ENCODE data around the gene NFIB. TPM values are rescaled to one million over a fixed set of nuclear protein-coding genes. Genes with fewer than 3 reads are reported as not detected.
A peak's percentile ranks its signal among the peaks of the same experiment; 100 is the strongest.

The NFIB gene
- total RNA-seq, 1 donor: 12.1 TPM

- no peak overlapping the region for H3K4me3 ChIP-seq (ENCODE audit: low read depth, low read length)
- TF ChIP-seq, protein P1, sequence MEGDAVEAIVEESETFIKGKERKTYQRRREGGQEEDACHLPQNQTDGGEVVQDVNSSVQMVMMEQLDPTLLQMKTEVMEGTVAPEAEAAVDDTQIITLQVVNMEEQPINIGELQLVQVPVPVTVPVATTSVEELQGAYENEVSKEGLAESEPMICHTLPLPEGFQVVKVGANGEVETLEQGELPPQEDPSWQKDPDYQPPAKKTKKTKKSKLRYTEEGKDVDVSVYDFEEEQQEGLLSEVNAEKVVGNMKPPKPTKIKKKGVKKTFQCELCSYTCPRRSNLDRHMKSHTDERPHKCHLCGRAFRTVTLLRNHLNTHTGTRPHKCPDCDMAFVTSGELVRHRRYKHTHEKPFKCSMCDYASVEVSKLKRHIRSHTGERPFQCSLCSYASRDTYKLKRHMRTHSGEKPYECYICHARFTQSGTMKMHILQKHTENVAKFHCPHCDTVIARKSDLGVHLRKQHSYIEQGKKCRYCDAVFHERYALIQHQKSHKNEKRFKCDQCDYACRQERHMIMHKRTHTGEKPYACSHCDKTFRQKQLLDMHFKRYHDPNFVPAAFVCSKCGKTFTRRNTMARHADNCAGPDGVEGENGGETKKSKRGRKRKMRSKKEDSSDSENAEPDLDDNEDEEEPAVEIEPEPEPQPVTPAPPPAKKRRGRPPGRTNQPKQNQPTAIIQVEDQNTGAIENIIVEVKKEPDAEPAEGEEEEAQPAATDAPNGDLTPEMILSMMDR (IDR thresholded peaks at IDR 0.05; ENCODE audit: insufficient read depth, low read depth, low read length): no peak
- no peak for DNase-seq (ENCODE audit: low read depth)
These were observed 101.1 kb downstream of the NFIB start for GRCh38 chr9:14212697-14213420.

DNA sequence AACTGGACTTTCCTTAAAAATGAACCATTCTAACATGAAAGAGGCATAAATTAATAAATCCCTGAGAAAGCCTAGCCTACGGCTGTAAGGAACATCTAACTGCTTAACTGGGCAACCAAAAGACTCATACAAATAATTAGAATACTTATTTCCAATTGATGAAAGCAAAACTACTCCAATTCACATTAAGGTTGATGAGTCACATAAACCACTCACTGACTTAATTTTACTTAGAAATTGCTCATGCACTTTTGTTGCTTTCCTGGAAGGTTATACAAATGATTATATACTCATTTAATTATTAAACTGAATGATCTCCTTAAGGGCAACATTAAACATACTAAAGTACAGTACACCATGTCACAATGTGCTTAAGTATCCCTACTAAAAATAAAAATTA, 101.9 kb downstream of the NFIB start:
- H3K4me3 ChIP-seq (ENCODE audit: low read depth, low read length): no peak overlapping the region
- no peak for DNase-seq (ENCODE audit: low read depth)
- TF ChIP-seq, protein P1 (IDR thresholded peaks at IDR 0.05; ENCODE audit: insufficient read depth, low read depth, low read length): no peak

- DNase-seq (ENCODE audit: low read depth): no peak
- TF ChIP-seq, protein P1 (IDR thresholded peaks at IDR 0.05; ENCODE audit: insufficient read depth, low read depth, low read length): no peak
- H3K4me3 ChIP-seq (ENCODE audit: low read depth, low read length): no peak overlapping the region
These were observed 102.4 kb downstream of the NFIB start for GRCh38 chr9:14211564-14211963.

DNA sequence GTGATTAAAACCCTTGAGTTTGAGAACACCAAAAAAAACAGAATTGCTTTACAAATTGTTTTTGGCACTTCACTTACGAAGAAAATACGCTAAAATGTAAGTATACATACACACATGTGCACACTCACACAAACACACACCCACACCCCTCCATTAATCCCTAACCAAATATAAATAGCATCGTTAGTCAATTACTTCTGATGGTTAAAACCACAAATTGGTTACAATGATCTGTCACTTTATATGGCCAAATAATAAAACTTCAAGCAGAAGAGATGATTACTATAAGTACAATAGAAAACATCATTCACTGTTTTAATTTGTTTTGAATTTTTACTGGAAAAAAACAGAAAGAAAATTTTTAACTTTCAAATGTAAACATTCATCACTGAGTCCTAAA, 103.5 kb downstream of the NFIB start:
- no peak for DNase-seq (ENCODE audit: low read depth)
- TF ChIP-seq, protein P1 (IDR thresholded peaks at IDR 0.05; ENCODE audit: insufficient read depth, low read depth, low read length): no peak

GRCh38 chr9:14209399-14210345, 104.3 kb downstream of the NFIB start:
- no peak overlapping the region for H3K4me3 ChIP-seq (ENCODE audit: low read depth, low read length)
- no peak for DNase-seq (ENCODE audit: low read depth)
- TF ChIP-seq, protein P1 (IDR thresholded peaks at IDR 0.05; ENCODE audit: insufficient read depth, low read depth, low read length): no peak

More for the DNA sequence above, 103.5 kb downstream of the NFIB start:
- no peak overlapping the region for H3K4me3 ChIP-seq (ENCODE audit: low read depth, low read length)

DNA sequence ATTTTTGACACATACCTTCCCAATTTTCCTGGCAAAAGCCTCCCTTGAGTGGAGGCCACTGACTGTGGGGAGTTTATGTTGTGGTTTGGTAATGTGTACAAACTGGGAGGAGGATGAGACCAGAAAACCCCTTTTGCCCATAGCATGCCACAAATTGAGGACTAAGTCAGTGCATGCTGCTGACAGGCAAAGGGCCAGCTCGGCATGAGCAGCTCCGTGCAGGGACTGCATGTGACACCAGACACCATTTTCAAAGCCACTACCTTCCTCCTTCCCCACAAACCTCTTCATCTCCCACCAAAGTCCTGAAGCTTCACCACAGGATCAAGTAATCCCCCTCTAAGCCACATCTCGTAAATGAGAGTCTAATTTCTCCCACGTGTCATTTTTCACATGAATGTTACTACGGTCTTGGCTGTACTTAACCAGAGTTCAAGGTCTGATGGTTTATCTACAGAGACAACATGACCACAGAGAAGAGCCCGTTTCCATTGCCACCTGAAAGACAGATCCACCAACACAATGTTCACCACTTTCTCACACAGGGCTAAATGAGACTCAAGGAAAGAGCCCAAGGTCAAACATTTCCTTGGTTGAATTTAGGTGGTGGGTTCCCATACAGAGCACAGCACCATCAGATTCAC, 106.5 kb downstream of the NFIB start:
- peak; percentile 26 for DNase-seq (ENCODE audit: low read depth)
- TF ChIP-seq, protein P1 (IDR thresholded peaks at IDR 0.05; ENCODE audit: insufficient read depth, low read depth, low read length): no peak
- no peak overlapping the region for H3K4me3 ChIP-seq (ENCODE audit: low read depth, low read length)
